ENCODE results near the gene MBNL1. TPM values are rescaled to one million over a fixed set of nuclear protein-coding genes. Genes with fewer than 3 reads are reported as not detected.
A peak's percentile ranks its signal among the peaks of the same experiment; 100 is the strongest.

MBNL1 gene
- total and polyA plus RNA-seq, 2 donors (not counting 3 experiments of a cell fraction or from before 2014, with no cell fraction given): 179 to 362 TPM

DNA sequence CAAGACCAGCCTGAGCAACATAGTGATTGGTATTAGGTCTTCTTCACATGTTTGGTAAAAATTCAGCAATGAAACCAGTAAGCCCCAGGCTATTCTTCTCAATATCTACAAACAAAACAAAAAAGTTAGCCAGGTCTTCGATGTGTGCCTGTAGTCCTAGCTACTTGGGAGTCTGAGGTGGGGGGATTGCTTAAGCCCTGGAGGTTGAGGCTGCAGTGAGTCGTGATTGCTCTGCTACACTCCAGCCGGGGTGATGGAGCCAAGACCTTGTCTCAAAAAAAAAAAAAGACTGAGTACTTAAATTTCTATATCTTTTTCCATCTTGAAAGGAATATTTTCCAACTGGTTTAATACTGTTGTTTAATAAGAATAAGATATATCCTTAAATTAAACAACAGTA, 106.8 kb downstream of the MBNL1 start:
- H3K9me1 ChIP-seq (replicated peaks; ENCODE audit: control insufficient read depth, extremely low read depth, insufficient read depth, low read length): no peaks in the 10 kb centered on the region
- no TSS peak for BruUV-seq (replicated peaks)
- no peak overlapping the region for H3K9ac ChIP-seq (replicated peaks; ENCODE audit: extremely low read depth, insufficient read depth, low read length)
- H3K27me3 ChIP-seq (ENCODE audit: control insufficient read depth in 2 of 2, insufficient read depth in 2 of 2, low read length in 2 of 2): no peaks in the 10 kb centered on the region
- DNase-seq (ENCODE audit: low read depth, low spot score) (no peak), FAIRE-seq (no peak)
- peaks cover 17% of the 10 kb centered on the region for H4K20me1 ChIP-seq (replicated peaks; ENCODE audit: control insufficient read depth, extremely low read depth, insufficient read depth, low read length)
- no peaks in the 10 kb centered on the region for H3K9me3 ChIP-seq (replicated peaks; ENCODE audit: control insufficient read depth, insufficient read depth, low read length)
- peak overlapping the region; percentile 9 for H3K4me2 ChIP-seq (ENCODE audit: insufficient read depth, low read length)
- TF ChIP-seq POLR2A (IDR thresholded peaks at IDR 0.05; ENCODE audit: low read depth, low read length) (no peak), POLR2AphosphoS5 (IDR thresholded peaks at IDR 0.05; ENCODE audit: insufficient read depth, low read depth, low read length) (no peak), MYC (IDR thresholded peaks at IDR 0.05; ENCODE audit: low read depth, low read length) (no peak), JUN (IDR thresholded peaks at IDR 0.05; ENCODE audit: borderline replicate concordance, insufficient read depth, insufficient read length, low read depth) (no peak), GATA2 (IDR thresholded peaks at IDR 0.05; ENCODE audit: insufficient read depth, insufficient read length, low read depth, low read length) (no peak), EZH2 (IDR thresholded peaks at IDR 0.05; ENCODE audit: borderline replicate concordance, low read depth, low read length, severe bottlenecking) (no peak), FOS (IDR thresholded peaks at IDR 0.05; ENCODE audit: borderline replicate concordance, insufficient read depth, low read length) (no peak)
- TF ChIP-seq, protein P1, sequence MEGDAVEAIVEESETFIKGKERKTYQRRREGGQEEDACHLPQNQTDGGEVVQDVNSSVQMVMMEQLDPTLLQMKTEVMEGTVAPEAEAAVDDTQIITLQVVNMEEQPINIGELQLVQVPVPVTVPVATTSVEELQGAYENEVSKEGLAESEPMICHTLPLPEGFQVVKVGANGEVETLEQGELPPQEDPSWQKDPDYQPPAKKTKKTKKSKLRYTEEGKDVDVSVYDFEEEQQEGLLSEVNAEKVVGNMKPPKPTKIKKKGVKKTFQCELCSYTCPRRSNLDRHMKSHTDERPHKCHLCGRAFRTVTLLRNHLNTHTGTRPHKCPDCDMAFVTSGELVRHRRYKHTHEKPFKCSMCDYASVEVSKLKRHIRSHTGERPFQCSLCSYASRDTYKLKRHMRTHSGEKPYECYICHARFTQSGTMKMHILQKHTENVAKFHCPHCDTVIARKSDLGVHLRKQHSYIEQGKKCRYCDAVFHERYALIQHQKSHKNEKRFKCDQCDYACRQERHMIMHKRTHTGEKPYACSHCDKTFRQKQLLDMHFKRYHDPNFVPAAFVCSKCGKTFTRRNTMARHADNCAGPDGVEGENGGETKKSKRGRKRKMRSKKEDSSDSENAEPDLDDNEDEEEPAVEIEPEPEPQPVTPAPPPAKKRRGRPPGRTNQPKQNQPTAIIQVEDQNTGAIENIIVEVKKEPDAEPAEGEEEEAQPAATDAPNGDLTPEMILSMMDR (IDR thresholded peaks at IDR 0.05; ENCODE audit: extremely low read depth in 1 of 2, insufficient read depth in 1 of 2, low read depth in 1 of 2, low read length in 2 of 2): no peak
- TF ChIP-seq, protein P2, sequence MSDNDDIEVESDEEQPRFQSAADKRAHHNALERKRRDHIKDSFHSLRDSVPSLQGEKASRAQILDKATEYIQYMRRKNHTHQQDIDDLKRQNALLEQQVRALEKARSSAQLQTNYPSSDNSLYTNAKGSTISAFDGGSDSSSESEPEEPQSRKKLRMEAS (IDR thresholded peaks at IDR 0.05; ENCODE audit: insufficient read depth, insufficient read length): no peak
- peaks cover 99% of the 10 kb centered on the region for H3K79me2 ChIP-seq (ENCODE audit: control insufficient read depth, insufficient read depth, low read length)
- CTCF ChIA-PET: interaction anchor here (2.6 kb wide), 1 partner anchor 10 kb away, joined by 13 read pairs; no protein-coding TSS in a partner anchor
- H3K4me3 ChIP-seq (replicated peaks in 1 of 3; ENCODE audit: insufficient read depth in 1 of 3, low read depth in 1 of 3, low read length in 3 of 3): no peak overlapping the region
- H3K4me1 ChIP-seq (ENCODE audit: control insufficient read depth, extremely low read depth, insufficient read depth, low read length): peaks cover 51% of the 10 kb centered on the region
- POLR2A ChIA-PET: no interaction called here
- peaks cover 6% of the 10 kb centered on the region in 2 experiments for H3K36me3 ChIP-seq (ENCODE audit: control insufficient read depth in 2 of 2, extremely low read depth in 1 of 2, insufficient read depth in 2 of 2, low read length in 2 of 2)
- no peak overlapping the region for H3K27ac ChIP-seq (ENCODE audit: insufficient read depth, low read depth, low read length)
- intact Hi-C loops (cut with micrococcal nuclease) (no loop called here), dilution Hi-C loops (cut with MboI; ENCODE audit: extremely low pct_ligation_motif_present, low sequenced_read_pairs) (no loop called here)
- H2AFZ ChIP-seq (ENCODE audit: low read depth, low read length): no peak overlapping the region
